ENCODE results near the gene GLIS2. TPM values are rescaled to one million over a fixed set of nuclear protein-coding genes. Genes with fewer than 3 reads are reported as not detected.

GLIS2 gene
- polyA plus RNA-seq, 1 experiment: 2.2 TPM

DNA sequence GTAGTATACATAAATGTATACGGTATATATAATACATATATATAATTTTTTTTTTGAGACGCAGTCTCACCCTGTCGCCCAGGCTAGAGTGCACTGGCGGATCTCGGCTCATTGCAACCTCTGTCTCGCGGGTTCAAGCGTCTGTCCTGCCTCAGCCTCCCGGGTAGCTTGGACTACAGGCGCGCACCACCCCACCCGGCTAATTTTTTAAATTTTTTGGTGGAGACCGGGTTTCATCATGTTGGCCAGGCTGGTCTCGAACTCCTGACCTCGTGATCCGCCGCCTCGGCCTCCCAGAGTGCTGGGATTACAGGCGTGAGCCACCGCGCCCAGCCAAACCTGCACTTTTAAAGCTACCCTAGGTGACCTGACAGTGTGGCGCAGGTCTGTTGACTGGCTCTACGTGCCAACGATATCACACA is 34.5 kb downstream of the GLIS2 start:
- POLR2A ChIA-PET: interaction anchor here (0.8 to 1.8 kb wide), 7 partner anchors 11 to 61 kb away, joined by 3 to 10 read pairs (median 4); no protein-coding TSS in a partner anchor
- TF ChIP-seq, protein P1, sequence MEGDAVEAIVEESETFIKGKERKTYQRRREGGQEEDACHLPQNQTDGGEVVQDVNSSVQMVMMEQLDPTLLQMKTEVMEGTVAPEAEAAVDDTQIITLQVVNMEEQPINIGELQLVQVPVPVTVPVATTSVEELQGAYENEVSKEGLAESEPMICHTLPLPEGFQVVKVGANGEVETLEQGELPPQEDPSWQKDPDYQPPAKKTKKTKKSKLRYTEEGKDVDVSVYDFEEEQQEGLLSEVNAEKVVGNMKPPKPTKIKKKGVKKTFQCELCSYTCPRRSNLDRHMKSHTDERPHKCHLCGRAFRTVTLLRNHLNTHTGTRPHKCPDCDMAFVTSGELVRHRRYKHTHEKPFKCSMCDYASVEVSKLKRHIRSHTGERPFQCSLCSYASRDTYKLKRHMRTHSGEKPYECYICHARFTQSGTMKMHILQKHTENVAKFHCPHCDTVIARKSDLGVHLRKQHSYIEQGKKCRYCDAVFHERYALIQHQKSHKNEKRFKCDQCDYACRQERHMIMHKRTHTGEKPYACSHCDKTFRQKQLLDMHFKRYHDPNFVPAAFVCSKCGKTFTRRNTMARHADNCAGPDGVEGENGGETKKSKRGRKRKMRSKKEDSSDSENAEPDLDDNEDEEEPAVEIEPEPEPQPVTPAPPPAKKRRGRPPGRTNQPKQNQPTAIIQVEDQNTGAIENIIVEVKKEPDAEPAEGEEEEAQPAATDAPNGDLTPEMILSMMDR (IDR thresholded peaks at IDR 0.05; ENCODE audit: low read depth, low read length): no peak
- CTCF ChIA-PET: interaction anchor here (1.6 to 6.4 kb wide), 3 partner anchors 9 to 97 kb away, joined by 4 to 56 read pairs (median 6); no protein-coding TSS in a partner anchor
- Histone ChIP-seq H3K9me3 (ENCODE audit: control insufficient read depth, insufficient read depth, low read length) (no peaks in the 10 kb centered on the region; the same call in 1 of the 2 replicates), H3K4me3 (ENCODE audit: low read depth, low read length) (peak overlapping the region; percentile 89), H3K27ac (ENCODE audit: low read depth, low read length) (peak overlapping the region; percentile 52), H3K27me3 (ENCODE audit: control insufficient read depth, insufficient read depth, low read length) (no peaks in the 10 kb centered on the region)
- no peak for DNase-seq (ENCODE audit: low read depth, low spot score)

- no peaks in the 10 kb centered on the region; the same call in 1 of the 2 replicates for H3K9me3 ChIP-seq (ENCODE audit: control insufficient read depth, insufficient read depth, low read length)
- peak within 1 kb of the TSS; percentile 52 for H3K27ac ChIP-seq (ENCODE audit: low read depth, low read length)
- TF ChIP-seq, protein P1 (IDR thresholded peaks at IDR 0.05; ENCODE audit: low read depth, low read length): peak; percentile 1; the same call in 1 of the 2 replicates
- ChIA-PET CTCF (interaction anchor here (0.6 to 6.4 kb wide), 4 partner anchors 8 to 97 kb away, joined by 4 to 56 read pairs (median 5); no protein-coding TSS in a partner anchor), POLR2A (interaction anchor here (0.6 to 1.8 kb wide), 10 partner anchors 12 to 61 kb away, joined by 3 to 10 read pairs (median 4); partner anchors contain the start of gene VASN)
- no peaks in the 10 kb centered on the region for H3K27me3 ChIP-seq (ENCODE audit: control insufficient read depth, insufficient read depth, low read length)
- peak; percentile 82 for DNase-seq (ENCODE audit: low read depth, low spot score)
- H3K4me3 ChIP-seq (ENCODE audit: low read depth, low read length): peak within 1 kb of the TSS; percentile 89
Observed at GRCh38 chr16:4350787-4351659, 35.2 kb downstream of the GLIS2 start, which contains the start of gene PAM16. Gene PAM16, minus strand, starts transcription at chr16:4351321. Its CDS starts 87 bp downstream, at chr16:4351234.

- no peak for DNase-seq (ENCODE audit: low read depth, low spot score)
- Histone ChIP-seq H3K27ac (ENCODE audit: low read depth, low read length) (peak overlapping the region; percentile 47), H3K27me3 (ENCODE audit: control insufficient read depth, insufficient read depth, low read length) (no peaks in the 10 kb centered on the region), H3K4me3 (ENCODE audit: low read depth, low read length) (no peak overlapping the region), H3K9me3 (ENCODE audit: control insufficient read depth, insufficient read depth, low read length) (no peaks in the 10 kb centered on the region; the same call in 1 of the 2 replicates)
- TF ChIP-seq, protein P1 (IDR thresholded peaks at IDR 0.05; ENCODE audit: low read depth, low read length): no peak
- POLR2A ChIA-PET: interaction anchor here (0.7 to 1.8 kb wide), 7 partner anchors 10 to 60 kb away, joined by 3 to 10 read pairs (median 6); partner anchors contain the start of gene VASN
- CTCF ChIA-PET: interaction anchor here (6.4 kb wide), 1 partner anchor 52 kb away, joined by 56 read pairs; no protein-coding TSS in a partner anchor
Observed at GRCh38 chr16:4351880-4352279, 36.0 kb downstream of the GLIS2 start.

DNA sequence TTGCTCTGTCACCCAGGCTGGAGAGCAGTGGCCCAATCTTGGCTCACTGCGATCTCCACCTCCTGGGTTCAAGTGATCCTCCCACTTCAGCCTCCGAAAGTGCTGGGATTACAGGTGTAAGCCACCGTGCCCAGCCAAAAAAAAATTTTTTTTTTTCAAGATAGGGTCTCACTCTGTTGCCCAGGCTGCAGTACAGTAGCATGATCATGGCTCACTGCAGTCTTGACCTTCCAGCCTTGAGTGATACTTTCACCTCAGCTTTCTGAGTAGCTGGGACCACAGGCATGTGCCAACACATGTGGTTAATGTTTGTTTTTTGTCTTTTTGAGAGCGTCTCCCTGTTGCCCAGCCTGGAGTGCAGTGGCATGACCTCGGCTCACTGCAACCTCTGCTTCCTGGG is 37.0 kb downstream of the GLIS2 start:
- no peak for DNase-seq (ENCODE audit: low read depth, low spot score)
- ChIA-PET POLR2A (interaction anchor here (0.7 kb wide), 2 partner anchors 11 to 23 kb away, joined by 4 to 6 read pairs; no protein-coding TSS in a partner anchor), CTCF (interaction anchor here (6.4 kb wide), 1 partner anchor 51 kb away, joined by 56 read pairs; no protein-coding TSS in a partner anchor)
- Histone ChIP-seq H3K27ac (ENCODE audit: low read depth, low read length) (no peak overlapping the region), H3K27me3 (ENCODE audit: control insufficient read depth, insufficient read depth, low read length) (no peaks in the 10 kb centered on the region), H3K4me3 (ENCODE audit: low read depth, low read length) (no peak overlapping the region), H3K9me3 (ENCODE audit: control insufficient read depth, insufficient read depth, low read length) (no peaks in the 10 kb centered on the region; the same call in 1 of the 2 replicates)
- TF ChIP-seq, protein P1 (IDR thresholded peaks at IDR 0.05; ENCODE audit: low read depth, low read length): no peak
